ENCODE results near the gene PCDHGA7.

PCDHGA7 gene

GRCh38 chr5:141355641-141356040 is 26.9 kb upstream of the PCDHGA7 start:
- peaks cover 54% of the 10 kb centered on the region for H3K9me3 Mint-ChIP-seq
- peaks cover 4% of the 10 kb centered on the region for H3K27me3 Mint-ChIP-seq (ENCODE audit: low read depth)
- H3K27ac Mint-ChIP-seq, result no peak overlapping the region
- TF ChIP-seq, protein P1, sequence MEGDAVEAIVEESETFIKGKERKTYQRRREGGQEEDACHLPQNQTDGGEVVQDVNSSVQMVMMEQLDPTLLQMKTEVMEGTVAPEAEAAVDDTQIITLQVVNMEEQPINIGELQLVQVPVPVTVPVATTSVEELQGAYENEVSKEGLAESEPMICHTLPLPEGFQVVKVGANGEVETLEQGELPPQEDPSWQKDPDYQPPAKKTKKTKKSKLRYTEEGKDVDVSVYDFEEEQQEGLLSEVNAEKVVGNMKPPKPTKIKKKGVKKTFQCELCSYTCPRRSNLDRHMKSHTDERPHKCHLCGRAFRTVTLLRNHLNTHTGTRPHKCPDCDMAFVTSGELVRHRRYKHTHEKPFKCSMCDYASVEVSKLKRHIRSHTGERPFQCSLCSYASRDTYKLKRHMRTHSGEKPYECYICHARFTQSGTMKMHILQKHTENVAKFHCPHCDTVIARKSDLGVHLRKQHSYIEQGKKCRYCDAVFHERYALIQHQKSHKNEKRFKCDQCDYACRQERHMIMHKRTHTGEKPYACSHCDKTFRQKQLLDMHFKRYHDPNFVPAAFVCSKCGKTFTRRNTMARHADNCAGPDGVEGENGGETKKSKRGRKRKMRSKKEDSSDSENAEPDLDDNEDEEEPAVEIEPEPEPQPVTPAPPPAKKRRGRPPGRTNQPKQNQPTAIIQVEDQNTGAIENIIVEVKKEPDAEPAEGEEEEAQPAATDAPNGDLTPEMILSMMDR (IDR thresholded peaks at IDR 0.05; ENCODE audit: unreplicated experiment in 3 of 3), result no peak
- H3K4me1 Mint-ChIP-seq, result no peaks in the 10 kb centered on the region
- peaks cover 35% of the 10 kb centered on the region for H3K36me3 Mint-ChIP-seq (ENCODE audit: low read depth)
- H3K4me3 Mint-ChIP-seq, result no peak overlapping the region

DNA sequence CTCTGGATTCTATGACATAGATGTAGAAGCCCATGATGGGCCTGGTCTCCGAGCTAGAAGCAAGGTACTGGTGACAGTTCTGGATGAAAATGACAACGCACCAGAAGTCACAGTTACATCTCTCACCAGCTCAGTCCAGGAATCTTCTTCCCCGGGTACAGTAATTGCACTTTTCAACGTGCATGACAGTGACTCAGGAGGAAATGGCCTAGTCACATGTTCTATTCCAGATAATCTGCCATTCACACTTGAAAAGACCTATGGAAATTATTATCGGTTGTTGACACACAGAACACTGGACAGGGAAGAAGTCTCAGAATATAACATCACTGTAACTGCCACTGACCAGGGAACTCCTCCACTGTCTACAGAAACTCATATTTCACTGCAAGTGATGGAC is 26.4 kb upstream of the PCDHGA7 start:
- peaks cover 58% of the 10 kb centered on the region for H3K9me3 Mint-ChIP-seq
- no peak overlapping the region for H3K27ac Mint-ChIP-seq
- TF ChIP-seq, protein P1 (IDR thresholded peaks at IDR 0.05; ENCODE audit: unreplicated experiment in 3 of 3), result no peak
- peaks cover 40% of the 10 kb centered on the region for H3K36me3 Mint-ChIP-seq (ENCODE audit: low read depth)
- peaks cover 4% of the 10 kb centered on the region for H3K27me3 Mint-ChIP-seq (ENCODE audit: low read depth)
- no peak overlapping the region for H3K4me3 Mint-ChIP-seq
- no peaks in the 10 kb centered on the region for H3K4me1 Mint-ChIP-seq

GRCh38 chr5:141356950-141357349 is 25.6 kb upstream of the PCDHGA7 start:
- TF ChIP-seq, protein P1 (IDR thresholded peaks at IDR 0.05; ENCODE audit: unreplicated experiment in 3 of 3), result no peak
- H3K27ac Mint-ChIP-seq, result no peak overlapping the region
- H3K4me3 Mint-ChIP-seq, result no peak overlapping the region
- no peaks in the 10 kb centered on the region for H3K4me1 Mint-ChIP-seq
- H3K9me3 Mint-ChIP-seq, result peaks cover 62% of the 10 kb centered on the region
- peaks cover 4% of the 10 kb centered on the region for H3K27me3 Mint-ChIP-seq (ENCODE audit: low read depth)
- H3K36me3 Mint-ChIP-seq (ENCODE audit: low read depth), result peaks cover 42% of the 10 kb centered on the region

DNA sequence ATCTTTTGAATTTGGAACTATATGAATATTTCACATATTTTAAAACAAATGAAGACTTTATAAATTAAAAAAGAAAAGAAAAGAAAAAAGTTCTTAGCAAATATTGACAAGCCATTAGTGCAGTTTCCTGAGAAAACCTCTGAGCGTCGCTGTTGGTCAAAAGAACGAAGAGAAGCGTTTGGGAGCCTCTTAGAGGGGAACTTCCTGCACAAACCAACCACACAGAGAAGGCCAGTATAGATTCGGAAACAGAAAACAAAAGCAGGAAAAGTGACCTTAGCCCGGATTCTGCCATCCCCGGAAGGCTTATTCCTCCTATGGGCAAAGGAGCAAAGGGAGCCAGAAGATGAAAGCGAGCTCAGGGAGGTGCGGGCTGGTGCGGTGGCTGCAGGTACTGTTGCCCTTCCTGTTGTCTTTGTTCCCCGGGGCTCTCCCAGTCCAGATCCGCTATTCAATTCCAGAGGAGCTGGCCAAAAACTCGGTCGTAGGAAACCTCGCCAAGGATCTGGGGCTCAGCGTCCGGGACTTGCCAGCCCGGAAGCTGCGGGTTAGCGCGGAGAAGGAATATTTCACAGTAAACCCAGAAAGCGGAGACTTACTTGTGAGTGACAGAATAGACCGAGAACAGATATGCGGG is 22.6 kb upstream of the PCDHGA7 start, which contains the start of gene PCDHGB2:
Gene PCDHGB2, plus strand, starts transcription at position 205 of the 637 bp plus-strand sequence. Its CDS starts 142 bp downstream, at position 347.
- Mint-ChIP-seq H3K4me3 (no peak within 1 kb of the TSS), H3K27me3 (ENCODE audit: low read depth) (peaks cover 4% of the 10 kb centered on the region), H3K9me3 (peaks cover 72% of the 10 kb centered on the region), H3K36me3 (ENCODE audit: low read depth) (peaks cover 42% of the 10 kb centered on the region), H3K4me1 (no peaks in the 10 kb centered on the region), H3K27ac (no peak within 1 kb of the TSS)
- TF ChIP-seq, protein P1 (IDR thresholded peaks at IDR 0.05; ENCODE audit: unreplicated experiment in 3 of 3), result no peak

GRCh38 chr5:141360685-141361084 is 21.9 kb upstream of the PCDHGA7 start:
- peaks cover 44% of the 10 kb centered on the region for H3K36me3 Mint-ChIP-seq (ENCODE audit: low read depth)
- no peaks in the 10 kb centered on the region for H3K4me1 Mint-ChIP-seq
- H3K9me3 Mint-ChIP-seq, result peaks cover 74% of the 10 kb centered on the region
- H3K27ac Mint-ChIP-seq, result no peak overlapping the region
- TF ChIP-seq, protein P1 (IDR thresholded peaks at IDR 0.05; ENCODE audit: unreplicated experiment in 3 of 3), result no peak
- peaks cover 4% of the 10 kb centered on the region for H3K27me3 Mint-ChIP-seq (ENCODE audit: low read depth)
- no peak overlapping the region for H3K4me3 Mint-ChIP-seq

- TF ChIP-seq, protein P1 (IDR thresholded peaks at IDR 0.05; ENCODE audit: unreplicated experiment in 3 of 3), result no peak
- Mint-ChIP-seq H3K27me3 (ENCODE audit: low read depth) (no peaks in the 10 kb centered on the region), H3K27ac (no peak overlapping the region), H3K9me3 (peaks cover 67% of the 10 kb centered on the region), H3K4me3 (no peak overlapping the region), H3K36me3 (ENCODE audit: low read depth) (peaks cover 36% of the 10 kb centered on the region), H3K4me1 (no peaks in the 10 kb centered on the region)
Observed at GRCh38 chr5:141362719-141363118, 19.8 kb upstream of the PCDHGA7 start.
